CD4-positive, alpha-beta memory T cell (primary cell): ENCODE results near the gene DAB1. TPM values are rescaled to one million over a fixed set of nuclear protein-coding genes. Genes with fewer than 3 reads are reported as not detected.

Source experiments
- CTCF ChIA-PET: fragments of 350-600 bp; sonication (Branson Sonifier 250); formaldehyde crosslinking; loops from one replicate; lab custom pipeline; 2021; ENCODE audit warnings: inconsistent platforms; ENCODE audit not compliant: partially characterized antibody; lab: Charles Lee
- POLR2A ChIA-PET: fragments of 350-600 bp; sonication (Branson Sonifier 250); formaldehyde crosslinking; loops from one replicate; lab custom pipeline; 2021; ENCODE audit not compliant: partially characterized antibody; lab: Charles Lee
- DNase-seq, 5 donors: peaks; one replicate each; pipeline versions ENCODE4 v3.0.0 to v3.0.0-alpha.2; 2020 to 2022; ENCODE audit warnings: mixed read lengths in 1 of 5
- H3K27ac ChIP-seq: one replicate; pipeline ENCODE4 v1.7.0; 2013; ENCODE audit warnings: low read depth, low read length
- H3K27me3 ChIP-seq: 2 replicates; pipeline ENCODE4 v1.7.0; 2013; ENCODE audit warnings: mild to moderate bottlenecking, low read length, moderate library complexity; ENCODE audit not compliant: insufficient read depth
- H3K36me3 ChIP-seq: 2 replicates; pipeline ENCODE4 v1.7.0; 2013; ENCODE audit warnings: mild to moderate bottlenecking, low read length, moderate library complexity; ENCODE audit not compliant: insufficient read depth
- H3K4me1 ChIP-seq: 2 replicates; pipeline ENCODE4 v1.7.0; 2013; ENCODE audit warnings: mild to moderate bottlenecking, low read length, moderate library complexity; ENCODE audit not compliant: insufficient read depth
- H3K4me3 ChIP-seq, 2 donors: one replicate each; pipeline ENCODE4 v1.7.0; 2013; ENCODE audit warnings: low read length in 2 of 2, mild to moderate bottlenecking in 1 of 2
- H3K9me3 ChIP-seq, 2 donors: one replicate each; pipeline ENCODE4 v1.7.0; 2013; ENCODE audit warnings: low read length in 2 of 2, control low read depth in 1 of 2; ENCODE audit not compliant: control insufficient read depth in 1 of 2
- H3K27ac Mint-ChIP-seq, 7 donors: one replicate each; pipeline ENCODE4 v1.8.0; 2020 to 2021; ENCODE audit warnings: mixed read lengths in 7 of 7, mild to moderate bottlenecking in 6 of 7, inconsistent platforms in 3 of 7, moderate library complexity in 3 of 7
- H3K27me3 Mint-ChIP-seq, 2 donors: one replicate each; pipeline ENCODE4 v1.8.0; 2020 to 2021; ENCODE audit warnings: mixed read lengths in 2 of 2
- H3K36me3 Mint-ChIP-seq, 2 donors: one replicate each; pipeline ENCODE4 v1.8.0; 2020 to 2021; ENCODE audit warnings: mixed read lengths in 2 of 2, inconsistent platforms in 1 of 2, mild to moderate bottlenecking in 1 of 2
- H3K4me1 Mint-ChIP-seq, 4 donors: one replicate each; pipeline ENCODE4 v1.8.0; 2020 to 2021; ENCODE audit warnings: mixed read lengths in 4 of 4, mild to moderate bottlenecking in 1 of 4
- H3K4me3 Mint-ChIP-seq, 8 donors: one replicate each; pipeline ENCODE4 v1.8.0; 2020 to 2021; ENCODE audit warnings: mixed read lengths in 8 of 8, mild to moderate bottlenecking in 7 of 8, moderate library complexity in 6 of 8, inconsistent platforms in 3 of 8
- H3K9me3 Mint-ChIP-seq, 8 donors: one replicate each; pipeline ENCODE4 v1.8.0; 2020 to 2021; ENCODE audit warnings: mixed read lengths in 8 of 8, mild to moderate bottlenecking in 5 of 8, inconsistent platforms in 3 of 8, moderate library complexity in 1 of 8
- intact Hi-C: fragments of 100-400 bp; cut with micrococcal nuclease; formaldehyde crosslinking; loops from one replicate; pipeline ENCODE4 v1.15.1; 2023
- polyA plus RNA-seq, 2 donors: library from polyadenylated mRNA; unstranded; fragments of 300-500 nt; fragmentation: Illumina TruSeq; gene quantifications; one replicate each; pipeline ENCODE4 v1.2.3, GENCODE V29; 2021
- total RNA-seq, 2 experiments: library from RNA; stranded (reverse); gene quantifications; one replicate each; pipeline ENCODE4 v1.2.3, GENCODE V29; 2021

DAB1 gene
- total and polyA plus RNA-seq, 4 experiments from 2014 or later, result 1.5 to 3.9 (median 3.2) TPM

DNA sequence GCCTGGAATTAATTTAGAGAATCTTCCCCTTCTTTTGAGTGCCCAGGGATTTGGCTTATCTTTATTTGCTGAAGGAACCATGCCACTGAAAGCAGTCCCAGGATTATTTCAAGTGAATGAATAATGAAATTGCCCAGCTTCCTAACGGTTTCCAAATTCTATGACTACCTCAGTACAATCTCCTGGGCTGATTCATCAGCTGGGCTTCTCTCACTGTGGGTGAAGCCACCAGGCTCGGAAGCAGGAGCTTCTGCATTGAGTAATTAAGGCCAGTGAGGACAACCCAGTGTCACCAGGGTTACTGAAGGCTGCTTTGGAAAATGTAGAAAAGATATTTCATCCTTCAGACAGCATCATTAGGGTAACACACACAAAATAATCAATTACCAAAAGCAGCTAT, 169.8 kb downstream of the DAB1 start:
- no peaks in the 10 kb centered on the region for H3K27me3 ChIP-seq
- CTCF ChIA-PET, result no interaction called here
- POLR2A ChIA-PET, result no interaction called here

GRCh38 chr1:57252597-57253294, 171.1 kb downstream of the DAB1 start:
- H3K4me3 Mint-ChIP-seq, result no peak overlapping the region
- peaks cover 0 to 3% of the 10 kb centered on the region in 2 donors for H3K36me3 Mint-ChIP-seq
- H3K9me3 ChIP-seq, result no peaks in the 10 kb centered on the region
- no peak overlapping the region for H3K4me3 ChIP-seq
- DNase-seq, result no peak
- H3K36me3 ChIP-seq, result no peaks in the 10 kb centered on the region
- H3K27me3 Mint-ChIP-seq, result no peaks in the 10 kb centered on the region
- H3K9me3 Mint-ChIP-seq, result peaks cover 0 to 4% (median 2%) of the 10 kb centered on the region in 8 donors
- intact Hi-C loops, result no loop called here
- H3K27ac Mint-ChIP-seq, result no peak overlapping the region
- no peaks in the 10 kb centered on the region for H3K4me1 Mint-ChIP-seq
- H3K27me3 ChIP-seq, result no peaks in the 10 kb centered on the region
- CTCF ChIA-PET, result no interaction called here
- no peak overlapping the region for H3K27ac ChIP-seq
- no peaks in the 10 kb centered on the region for H3K4me1 ChIP-seq
- POLR2A ChIA-PET, result no interaction called here

More for the DNA sequence above, 169.8 kb downstream of the DAB1 start:
- no peaks in the 10 kb centered on the region for H3K4me1 ChIP-seq
- H3K27ac ChIP-seq, result no peak overlapping the region
- no peak overlapping the region for H3K4me3 ChIP-seq
- Mint-ChIP-seq H3K4me1 (no peaks in the 10 kb centered on the region), H3K9me3 (peaks cover 0 to 9% (median 3%) of the 10 kb centered on the region in 8 donors), H3K27me3 (no peaks in the 10 kb centered on the region), H3K36me3 (peaks cover 0 to 10% of the 10 kb centered on the region in 2 donors), H3K27ac (no peak overlapping the region), H3K4me3 (no peak overlapping the region)
- no peaks in the 10 kb centered on the region for H3K9me3 ChIP-seq
- H3K36me3 ChIP-seq, result no peaks in the 10 kb centered on the region
- intact Hi-C loops, result no loop called here
- DNase-seq, result no peak

DNA sequence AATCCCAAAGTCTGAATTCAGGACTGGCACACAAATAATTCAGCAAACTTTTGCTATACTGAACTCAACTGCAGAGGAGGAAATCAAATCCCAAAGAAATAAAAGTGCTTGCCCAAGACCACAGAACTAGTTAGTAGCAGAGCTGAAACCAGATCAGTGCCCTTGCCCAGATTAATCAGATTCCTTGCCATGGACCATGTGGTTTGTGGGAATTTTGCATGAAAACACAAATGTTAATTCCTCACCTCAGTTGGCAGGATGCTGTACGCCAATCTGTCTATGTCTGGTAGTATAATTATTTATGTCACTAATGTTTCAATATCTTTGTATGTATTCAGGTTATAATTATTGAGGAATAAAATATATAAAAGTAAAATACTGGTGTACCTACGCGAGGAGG, 173.8 kb downstream of the DAB1 start:
- CTCF ChIA-PET, result no interaction called here
- POLR2A ChIA-PET, result no interaction called here

GRCh38 chr1:57249511-57249910, 174.3 kb downstream of the DAB1 start:
- H3K27ac ChIP-seq, result no peak overlapping the region
- Mint-ChIP-seq H3K27ac (no peak overlapping the region), H3K27me3 (no peaks in the 10 kb centered on the region), H3K4me1 (no peaks in the 10 kb centered on the region), H3K4me3 (no peak overlapping the region), H3K9me3 (peaks cover 2 to 25% (median 9%) of the 10 kb centered on the region in 8 donors), H3K36me3 (peaks cover 3 to 6% of the 10 kb centered on the region in 2 donors)
- H3K36me3 ChIP-seq, result no peaks in the 10 kb centered on the region
- no peaks in the 10 kb centered on the region for H3K4me1 ChIP-seq
- H3K27me3 ChIP-seq, result no peaks in the 10 kb centered on the region
- no peak overlapping the region for H3K4me3 ChIP-seq
- intact Hi-C loops, result no loop called here
- H3K9me3 ChIP-seq, result no peaks in the 10 kb centered on the region
- ChIA-PET CTCF (no interaction called here), POLR2A (no interaction called here)
- DNase-seq, result no peak

More for the DNA sequence above, 173.8 kb downstream of the DAB1 start:
- Histone ChIP-seq H3K4me1 (no peaks in the 10 kb centered on the region), H3K27me3 (no peaks in the 10 kb centered on the region), H3K4me3 (no peak overlapping the region), H3K9me3 (no peaks in the 10 kb centered on the region), H3K27ac (no peak overlapping the region), H3K36me3 (no peaks in the 10 kb centered on the region)
- H3K36me3 Mint-ChIP-seq, result peaks cover 3 to 6% of the 10 kb centered on the region in 2 donors
- H3K4me3 Mint-ChIP-seq, result no peak overlapping the region
- no peak overlapping the region for H3K27ac Mint-ChIP-seq
- peaks cover 2 to 23% (median 8%) of the 10 kb centered on the region in 8 donors for H3K9me3 Mint-ChIP-seq
- no peak for DNase-seq
- no peaks in the 10 kb centered on the region for H3K27me3 Mint-ChIP-seq
- H3K4me1 Mint-ChIP-seq, result no peaks in the 10 kb centered on the region
- intact Hi-C loops, result no loop called here

DNA sequence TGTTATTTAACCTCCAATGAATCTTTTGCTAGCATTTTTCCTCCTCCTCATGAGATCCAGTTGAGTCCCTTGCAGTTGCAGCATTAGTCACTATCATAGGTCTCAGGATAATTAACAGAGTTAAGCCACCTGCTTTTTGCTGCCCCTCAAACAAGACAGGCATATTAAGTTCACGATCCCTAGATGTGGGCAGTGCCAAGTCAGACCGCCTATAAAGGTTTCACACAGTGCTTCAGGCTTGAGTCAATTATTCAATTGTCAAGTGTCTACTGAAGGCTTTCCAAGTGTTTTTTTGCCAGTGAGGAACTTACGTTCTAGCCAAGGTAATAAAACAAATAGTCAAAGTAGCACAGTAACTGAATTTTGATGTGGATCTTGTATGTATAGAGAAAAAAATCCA, 175.0 kb downstream of the DAB1 start:
- no peaks in the 10 kb centered on the region for H3K4me1 ChIP-seq
- no peak for DNase-seq
- Mint-ChIP-seq H3K9me3 (peaks cover 2 to 25% (median 9%) of the 10 kb centered on the region in 8 donors), H3K36me3 (peaks cover 3 to 6% of the 10 kb centered on the region in 2 donors), H3K27me3 (no peaks in the 10 kb centered on the region), H3K4me1 (no peaks in the 10 kb centered on the region), H3K27ac (no peak overlapping the region), H3K4me3 (no peak overlapping the region)
- H3K36me3 ChIP-seq, result no peaks in the 10 kb centered on the region
- H3K27ac ChIP-seq, result no peak overlapping the region
- POLR2A ChIA-PET, result no interaction called here
- H3K4me3 ChIP-seq, result no peak overlapping the region
- no peaks in the 10 kb centered on the region for H3K9me3 ChIP-seq
- CTCF ChIA-PET, result no interaction called here
- intact Hi-C loops, result no loop called here
- no peaks in the 10 kb centered on the region for H3K27me3 ChIP-seq

DNA sequence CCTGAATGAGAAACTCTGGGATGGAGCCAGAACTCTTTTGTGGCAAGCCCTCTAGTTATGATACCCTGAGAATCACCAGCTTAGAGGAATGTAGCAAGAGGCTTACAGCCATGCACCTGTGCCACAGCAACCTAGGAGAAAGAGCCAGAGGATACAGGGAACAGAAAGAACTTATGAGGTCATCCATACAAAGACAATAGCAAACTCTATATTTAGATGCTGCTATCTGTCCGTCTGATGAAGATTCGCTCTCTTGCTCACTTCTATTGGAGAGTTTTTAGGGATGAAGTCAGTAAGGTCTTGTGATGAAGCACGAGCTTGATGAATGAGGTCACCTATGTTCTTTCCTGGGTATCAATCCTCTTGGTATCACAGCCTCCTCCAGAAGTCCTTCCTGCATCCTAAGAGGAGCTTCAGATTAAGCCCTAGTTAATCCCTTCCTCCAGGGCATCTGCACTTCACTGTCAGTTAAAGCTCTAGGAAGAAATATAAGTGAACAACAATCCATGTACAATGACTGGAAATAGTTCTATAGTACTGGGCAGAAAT, 185.6 kb downstream of the DAB1 start:
- Histone ChIP-seq H3K27ac (no peak overlapping the region), H3K36me3 (no peaks in the 10 kb centered on the region), H3K4me3 (no peak overlapping the region), H3K4me1 (no peaks in the 10 kb centered on the region), H3K27me3 (no peaks in the 10 kb centered on the region), H3K9me3 (no peaks in the 10 kb centered on the region)
- no peak overlapping the region for H3K4me3 Mint-ChIP-seq
- peaks cover 0 to 2% (median 0%) of the 10 kb centered on the region in 4 donors for H3K4me1 Mint-ChIP-seq
- POLR2A ChIA-PET, result no interaction called here
- H3K36me3 Mint-ChIP-seq, result no peaks in the 10 kb centered on the region
- no peak overlapping the region for H3K27ac Mint-ChIP-seq
- no peaks in the 10 kb centered on the region for H3K27me3 Mint-ChIP-seq
- intact Hi-C loops, result no loop called here
- DNase-seq, result no peak
- CTCF ChIA-PET, result no interaction called here
- H3K9me3 Mint-ChIP-seq, result peaks cover 0 to 3% (median 0%) of the 10 kb centered on the region in 8 donors

DNA sequence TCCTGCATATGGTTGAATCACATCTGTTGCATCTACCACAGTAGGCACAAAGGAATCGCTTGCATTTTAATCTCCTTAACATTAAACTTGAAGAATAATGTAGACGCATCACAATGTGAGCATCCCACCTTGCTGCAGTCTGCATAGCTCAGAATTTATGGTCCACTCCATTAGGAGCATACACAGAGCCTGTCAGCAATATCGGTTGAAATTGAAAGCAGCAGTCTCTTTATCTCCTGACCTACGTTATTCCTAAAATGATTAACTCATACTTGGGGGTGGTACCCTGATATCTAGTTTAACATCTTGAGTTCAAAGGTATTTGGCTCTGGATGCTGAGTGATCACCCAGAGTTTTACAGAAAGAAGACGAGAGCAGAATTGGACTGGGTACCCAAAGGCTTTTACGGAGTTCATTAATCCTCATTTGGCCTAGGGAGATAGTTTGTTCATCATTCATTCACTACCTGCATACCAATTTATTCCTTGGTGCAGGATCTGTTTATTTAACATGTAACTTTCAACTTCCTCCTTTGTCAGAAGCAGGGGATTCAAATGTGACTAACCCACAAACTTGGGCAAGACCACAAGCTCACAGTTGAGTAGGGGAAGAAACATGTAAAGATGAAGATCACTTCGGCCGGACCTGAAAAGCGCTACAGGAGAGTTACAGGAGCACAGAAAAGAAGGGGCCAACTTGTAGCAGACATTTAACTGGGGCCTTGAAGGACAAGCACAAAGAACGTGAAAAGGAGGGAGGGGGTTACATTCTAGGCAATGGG, 187.9 kb downstream of the DAB1 start:
- Histone ChIP-seq H3K36me3 (no peaks in the 10 kb centered on the region), H3K9me3 (no peaks in the 10 kb centered on the region), H3K4me3 (no peak overlapping the region), H3K27ac (no peak overlapping the region), H3K4me1 (no peaks in the 10 kb centered on the region), H3K27me3 (no peaks in the 10 kb centered on the region)
- Mint-ChIP-seq H3K27me3 (no peaks in the 10 kb centered on the region), H3K4me1 (peaks cover 0 to 2% (median 0%) of the 10 kb centered on the region in 4 donors), H3K4me3 (no peak overlapping the region), H3K36me3 (no peaks in the 10 kb centered on the region), H3K9me3 (peaks cover 0 to 3% (median 0%) of the 10 kb centered on the region in 8 donors), H3K27ac (peak overlapping the region in 1 of 7 donors; percentile 4)
- intact Hi-C loops, result no loop called here
- ChIA-PET POLR2A (no interaction called here), CTCF (no interaction called here)
- no peak for DNase-seq
